ENCODE measurements around the gene TBX10.

Gene TBX10

DNA sequence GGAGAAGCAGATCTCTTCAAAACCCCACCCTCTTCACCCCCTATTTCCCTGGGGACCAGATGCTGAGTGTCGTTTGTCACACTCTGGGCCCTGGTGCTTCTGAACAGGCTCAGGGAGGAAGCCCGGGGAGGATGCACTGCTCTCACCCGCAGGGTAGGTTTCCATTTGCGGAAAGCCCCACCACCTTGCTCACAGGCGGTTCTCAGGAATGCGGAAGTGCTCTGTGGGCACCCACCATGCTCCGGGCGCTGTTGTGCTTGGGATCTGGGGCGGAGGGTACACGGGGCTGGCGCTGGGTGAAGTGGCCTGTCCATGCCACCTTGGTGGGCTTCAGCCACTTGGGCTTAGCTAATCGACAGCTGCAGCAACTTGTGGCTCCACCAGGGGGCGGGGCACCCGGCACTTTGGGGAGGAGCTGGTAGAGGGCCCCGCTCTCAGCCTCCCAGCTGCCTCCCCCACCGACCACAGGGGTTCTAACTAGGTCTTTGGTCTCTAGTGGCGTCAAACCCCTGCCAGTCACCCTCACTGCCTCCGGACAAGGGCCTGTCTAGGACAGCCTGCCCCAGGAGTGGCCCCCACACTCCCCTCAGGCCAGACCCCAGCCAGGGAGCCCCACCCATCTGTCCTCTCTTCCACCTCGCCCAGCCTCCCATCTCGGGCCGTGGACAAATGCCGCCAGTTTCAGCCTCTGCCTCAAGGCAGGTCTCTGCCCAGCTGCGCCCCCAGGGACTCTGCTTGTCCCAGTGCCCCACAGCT, 25.4 kb downstream of the TBX10 start:
- Histone ChIP-seq H3K9me3 (ENCODE audit: control insufficient read depth, insufficient read depth, low read length) (no peaks in the 10 kb centered on the region), H3K27ac (ENCODE audit: low read length) (no peak overlapping the region), H3K27me3 (ENCODE audit: control insufficient read depth, insufficient read depth, low read length) (no peaks in the 10 kb centered on the region), H3K4me3 (ENCODE audit: low read length) (no peak overlapping the region), H3K36me3 (ENCODE audit: control insufficient read depth, insufficient read depth, low read length) (peaks cover 17% of the 10 kb centered on the region), H3K4me1 (ENCODE audit: control insufficient read depth, insufficient read depth, low read length) (peaks cover 15% of the 10 kb centered on the region)
- WGBS (ENCODE audit: insufficient coverage, insufficient read length), result no CpG with 5 or more reads among the region's 23 CpGs
- DNase-seq (ENCODE audit: low read depth, low spot score), result no peak

- Histone ChIP-seq H3K9me3 (ENCODE audit: control insufficient read depth, insufficient read depth, low read length) (no peaks in the 10 kb centered on the region), H3K27me3 (ENCODE audit: control insufficient read depth, insufficient read depth, low read length) (no peaks in the 10 kb centered on the region), H3K4me1 (ENCODE audit: control insufficient read depth, insufficient read depth, low read length) (peaks cover 15% of the 10 kb centered on the region), H3K4me3 (ENCODE audit: low read length) (no peak overlapping the region), H3K27ac (ENCODE audit: low read length) (no peak overlapping the region), H3K36me3 (ENCODE audit: control insufficient read depth, insufficient read depth, low read length) (peaks cover 20% of the 10 kb centered on the region)
- DNase-seq (ENCODE audit: low read depth, low spot score), result no peak
- WGBS (ENCODE audit: insufficient coverage, insufficient read length), result no CpG with 5 or more reads among the region's 17 CpGs
Measured at GRCh38 chr11:67613313-67613959, 26.1 kb downstream of the TBX10 start.

- Histone ChIP-seq H3K27me3 (ENCODE audit: control insufficient read depth, insufficient read depth, low read length) (no peaks in the 10 kb centered on the region), H3K27ac (ENCODE audit: low read length) (no peak overlapping the region), H3K4me3 (ENCODE audit: low read length) (no peak overlapping the region), H3K36me3 (ENCODE audit: control insufficient read depth, insufficient read depth, low read length) (peaks cover 20% of the 10 kb centered on the region), H3K9me3 (ENCODE audit: control insufficient read depth, insufficient read depth, low read length) (no peaks in the 10 kb centered on the region), H3K4me1 (ENCODE audit: control insufficient read depth, insufficient read depth, low read length) (peaks cover 15% of the 10 kb centered on the region)
- WGBS (ENCODE audit: insufficient coverage, insufficient read length), result no CpG with 5 or more reads among the region's 13 CpGs
- no peak for DNase-seq (ENCODE audit: low read depth, low spot score)
Measured at GRCh38 chr11:67612751-67613150, 26.8 kb downstream of the TBX10 start.

DNA sequence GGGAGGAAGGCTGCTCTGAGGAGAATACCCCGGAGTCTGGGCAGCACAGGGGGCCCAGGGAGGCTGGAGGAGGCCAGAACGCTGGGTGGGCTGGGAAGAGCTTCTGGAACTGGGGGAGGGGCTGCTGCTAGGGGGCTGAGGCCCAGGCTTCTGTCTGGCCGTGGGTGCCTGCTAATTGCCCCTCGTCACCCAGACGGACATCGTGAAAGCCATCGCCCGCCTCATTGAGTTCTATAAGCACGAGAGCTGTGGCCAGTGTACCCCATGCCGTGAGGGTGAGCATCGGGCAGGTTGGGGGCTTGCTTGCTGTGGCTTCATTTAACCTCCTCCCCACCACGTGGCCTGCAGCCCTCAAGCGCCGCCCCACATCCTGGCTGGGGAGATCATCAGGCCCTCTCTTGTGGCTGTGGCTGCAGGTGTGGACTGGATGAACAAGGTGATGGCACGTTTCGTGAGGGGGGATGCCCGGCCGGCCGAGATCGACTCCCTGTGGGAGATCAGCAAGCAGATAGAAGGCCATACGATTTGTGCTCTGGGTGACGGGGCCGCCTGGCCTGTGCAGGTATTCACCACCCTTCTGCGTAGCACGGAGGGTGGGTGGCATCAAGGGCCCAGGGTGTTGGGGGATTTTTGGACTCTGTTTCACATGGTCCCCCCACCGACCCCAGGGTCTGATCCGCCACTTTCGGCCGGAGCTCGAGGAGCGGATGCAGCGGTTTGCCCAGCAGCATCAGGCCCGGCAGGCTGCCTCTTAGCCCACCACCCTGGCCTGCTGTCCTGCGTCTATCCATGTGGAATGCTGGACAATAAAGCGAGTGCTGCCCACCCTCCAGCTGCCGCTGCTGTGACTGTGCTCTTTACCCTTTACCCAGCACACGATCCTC, 27.6 kb downstream of the TBX10 start:
- WGBS (ENCODE audit: insufficient coverage, insufficient read length), result no CpG with 5 or more reads among the region's 37 CpGs
- Histone ChIP-seq H3K27ac (ENCODE audit: low read length) (no peak overlapping the region), H3K4me3 (ENCODE audit: low read length) (no peak overlapping the region), H3K9me3 (ENCODE audit: control insufficient read depth, insufficient read depth, low read length) (no peaks in the 10 kb centered on the region), H3K27me3 (ENCODE audit: control insufficient read depth, insufficient read depth, low read length) (no peaks in the 10 kb centered on the region), H3K36me3 (ENCODE audit: control insufficient read depth, insufficient read depth, low read length) (peaks cover 20% of the 10 kb centered on the region), H3K4me1 (ENCODE audit: control insufficient read depth, insufficient read depth, low read length) (peaks cover 12% of the 10 kb centered on the region)
- DNase-seq (ENCODE audit: low read depth, low spot score), result no peak

DNA sequence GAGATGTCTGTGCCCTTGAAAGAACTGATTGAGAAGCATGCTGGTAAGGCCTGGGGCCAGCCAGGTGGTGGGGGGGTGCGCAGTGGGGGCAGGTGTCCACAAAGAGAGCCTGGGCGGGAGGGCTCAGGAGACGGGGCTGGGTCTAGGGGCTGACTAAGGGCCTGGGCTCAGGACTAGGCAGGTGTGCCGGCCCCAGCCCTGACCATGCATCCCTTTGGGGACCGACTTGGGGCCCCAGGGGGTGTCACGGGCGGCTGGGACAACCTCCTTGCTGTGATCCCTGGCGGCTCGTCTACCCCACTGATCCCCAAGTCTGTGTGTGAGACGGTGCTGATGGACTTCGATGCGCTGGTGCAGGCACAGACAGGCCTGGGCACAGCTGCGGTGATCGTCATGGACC, 28.4 kb downstream of the TBX10 start:
- no peak for DNase-seq (ENCODE audit: low read depth, low spot score)

GRCh38 chr11:67610302-67610868, 29.2 kb downstream of the TBX10 start:
- Histone ChIP-seq H3K9me3 (ENCODE audit: control insufficient read depth, insufficient read depth, low read length) (no peaks in the 10 kb centered on the region), H3K27me3 (ENCODE audit: control insufficient read depth, insufficient read depth, low read length) (no peaks in the 10 kb centered on the region), H3K4me3 (ENCODE audit: low read length) (no peak overlapping the region), H3K4me1 (ENCODE audit: control insufficient read depth, insufficient read depth, low read length) (peaks cover 6% of the 10 kb centered on the region), H3K36me3 (ENCODE audit: control insufficient read depth, insufficient read depth, low read length) (peaks cover 20% of the 10 kb centered on the region), H3K27ac (ENCODE audit: low read length) (no peak overlapping the region)
- no CpG with 5 or more reads among the region's 15 CpGs for WGBS (ENCODE audit: insufficient coverage, insufficient read length)
- no peak for DNase-seq (ENCODE audit: low read depth, low spot score)

More for the DNA sequence above, 28.4 kb downstream of the TBX10 start:
- Histone ChIP-seq H3K27ac (ENCODE audit: low read length) (no peak overlapping the region), H3K36me3 (ENCODE audit: control insufficient read depth, insufficient read depth, low read length) (peaks cover 20% of the 10 kb centered on the region), H3K27me3 (ENCODE audit: control insufficient read depth, insufficient read depth, low read length) (no peaks in the 10 kb centered on the region), H3K9me3 (ENCODE audit: control insufficient read depth, insufficient read depth, low read length) (no peaks in the 10 kb centered on the region), H3K4me3 (ENCODE audit: low read length) (no peak overlapping the region), H3K4me1 (ENCODE audit: control insufficient read depth, insufficient read depth, low read length) (peaks cover 10% of the 10 kb centered on the region)
- no CpG with 5 or more reads among the region's 14 CpGs for WGBS (ENCODE audit: insufficient coverage, insufficient read length)

DNA sequence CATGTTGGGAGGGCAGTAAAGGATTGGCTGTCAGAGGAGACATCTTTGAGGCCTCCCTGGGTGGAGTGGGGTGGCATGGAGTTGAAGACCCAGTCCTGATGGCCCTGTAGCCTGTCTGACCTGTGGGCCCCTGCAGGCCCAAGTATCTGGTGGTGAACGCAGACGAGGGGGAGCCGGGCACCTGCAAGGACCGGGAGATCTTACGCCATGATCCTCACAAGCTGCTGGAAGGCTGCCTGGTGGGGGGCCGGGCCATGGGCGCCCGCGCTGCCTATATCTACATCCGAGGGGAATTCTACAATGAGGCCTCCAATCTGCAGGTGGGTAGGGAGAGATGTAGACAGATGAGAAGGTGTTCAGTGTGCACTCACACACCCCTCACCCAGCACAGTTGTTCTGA, 30.2 kb downstream of the TBX10 start:
- Histone ChIP-seq H3K36me3 (ENCODE audit: control insufficient read depth, insufficient read depth, low read length) (peaks cover 20% of the 10 kb centered on the region), H3K27ac (ENCODE audit: low read length) (no peak overlapping the region), H3K9me3 (ENCODE audit: control insufficient read depth, insufficient read depth, low read length) (no peaks in the 10 kb centered on the region), H3K4me3 (ENCODE audit: low read length) (no peak overlapping the region), H3K27me3 (ENCODE audit: control insufficient read depth, insufficient read depth, low read length) (no peaks in the 10 kb centered on the region), H3K4me1 (ENCODE audit: control insufficient read depth, insufficient read depth, low read length) (peaks cover 3% of the 10 kb centered on the region)
- no CpG with 5 or more reads among the region's 10 CpGs for WGBS (ENCODE audit: insufficient coverage, insufficient read length)
- no peak for DNase-seq (ENCODE audit: low read depth, low spot score)

DNA sequence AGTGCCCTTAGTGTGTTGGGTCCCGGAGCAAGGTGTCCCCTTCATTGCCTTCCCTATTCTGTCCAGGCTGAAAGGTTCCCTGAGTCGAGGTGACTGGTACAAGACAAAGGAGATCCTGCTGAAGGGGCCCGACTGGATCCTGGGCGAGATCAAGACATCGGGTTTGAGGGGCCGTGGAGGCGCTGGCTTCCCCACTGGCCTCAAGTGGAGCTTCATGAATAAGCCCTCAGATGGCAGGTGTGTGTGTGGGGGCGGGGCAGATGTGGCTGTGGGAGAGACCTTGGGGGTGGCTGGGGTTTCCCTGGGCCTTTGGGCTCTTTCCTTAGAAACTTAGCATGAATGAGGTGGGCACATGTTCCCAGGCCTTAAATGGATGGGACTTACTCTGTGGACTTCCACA, 31.1 kb downstream of the TBX10 start:
- DNase-seq (ENCODE audit: low read depth, low spot score), result no peak
- peaks cover 20% of the 10 kb centered on the region for H3K36me3 ChIP-seq (ENCODE audit: control insufficient read depth, insufficient read depth, low read length)
- H3K9me3 ChIP-seq (ENCODE audit: control insufficient read depth, insufficient read depth, low read length), result no peaks in the 10 kb centered on the region
- no peaks in the 10 kb centered on the region for H3K27me3 ChIP-seq (ENCODE audit: control insufficient read depth, insufficient read depth, low read length)
- H3K4me3 ChIP-seq (ENCODE audit: low read length), result no peak overlapping the region
- H3K4me1 ChIP-seq (ENCODE audit: control insufficient read depth, insufficient read depth, low read length), result peaks cover 2% of the 10 kb centered on the region
- no peak overlapping the region for H3K27ac ChIP-seq (ENCODE audit: low read length)
- WGBS (ENCODE audit: insufficient coverage, insufficient read length), result no CpG with 5 or more reads among the region's 8 CpGs

- H3K9me3 ChIP-seq (ENCODE audit: control insufficient read depth, insufficient read depth, low read length), result no peaks in the 10 kb centered on the region
- no peak overlapping the region for H3K27ac ChIP-seq (ENCODE audit: low read length)
- H3K36me3 ChIP-seq (ENCODE audit: control insufficient read depth, insufficient read depth, low read length), result peaks cover 20% of the 10 kb centered on the region
- no CpG with 5 or more reads among the region's 9 CpGs for WGBS (ENCODE audit: insufficient coverage, insufficient read length)
- H3K4me3 ChIP-seq (ENCODE audit: low read length), result peak overlapping the region; percentile 73; the same call in 1 of the 2 replicates
- DNase-seq (ENCODE audit: low read depth, low spot score), result no peak
- no peaks in the 10 kb centered on the region for H3K27me3 ChIP-seq (ENCODE audit: control insufficient read depth, insufficient read depth, low read length)
- peaks cover 2% of the 10 kb centered on the region for H3K4me1 ChIP-seq (ENCODE audit: control insufficient read depth, insufficient read depth, low read length)
Measured at GRCh38 chr11:67607507-67607906, 32.1 kb downstream of the TBX10 start.

All from iPS DF 6.9 (cell line).